ENCODE results near the gene NOA1. TPM values are rescaled to one million over a fixed set of nuclear protein-coding genes. Genes with fewer than 3 reads are reported as not detected.

The NOA1 gene
- total and polyA plus RNA-seq, 10 of the 15 experiments (the other 5 are each of a cell fraction or from before 2014, with no cell fraction given) = 3.2 to 34.0 (median 17.6) TPM

GRCh38 chr4:56940971-56941370 lies 36.4 kb downstream of the NOA1 start:
- ATAC-seq (no peak), DNase-seq (ENCODE audit: low read depth, low spot score) (no peak), FAIRE-seq (no peak)
- no peaks in the 10 kb centered on the region for H3K4me1 ChIP-seq (ENCODE audit: control insufficient read depth, insufficient read depth, low read length)
- H3K9me3 ChIP-seq (replicated peaks; ENCODE audit: control insufficient read depth, insufficient read depth, low read length) = no peaks in the 10 kb centered on the region
- no peak overlapping the region for H3K4me3 ChIP-seq
- BruUV-seq (replicated peaks) = no TSS peak
- ChIA-PET CTCF (interaction anchor here (0.6 to 1.0 kb wide), 2 partner anchors 19 to 22 kb away, joined by 3 to 4 read pairs; no protein-coding TSS in a partner anchor), POLR2A (no interaction called here), SMC1A (ENCODE audit: uncharacterized antibody, unreplicated experiment) (interaction anchor here (1.3 kb wide), 1 partner anchor 37 kb away, joined by 3 read pairs; the partner anchor contains the start of gene NOA1), RAD21 (ENCODE audit: unreplicated experiment) (interaction anchor here (1.1 kb wide), 1 partner anchor 222 kb away, joined by 3 read pairs; no protein-coding TSS in a partner anchor)
- in situ Hi-C loops (cut with MboI) = no loop called here
- TF ChIP-seq CHD2 (IDR thresholded peaks at IDR 0.05; ENCODE audit: borderline replicate concordance, low read depth, low read length) (no peak), HDAC6 (IDR thresholded peaks at IDR 0.05; ENCODE audit: unreplicated experiment) (no peak), HSF1 (IDR thresholded peaks at IDR 0.05; ENCODE audit: low read depth, low read length) (no peak), STAT1 (conservative IDR thresholded peaks at IDR 0.05) (no peak), FOXM1 (IDR thresholded peaks at IDR 0.05; ENCODE audit: low read depth, low read length) (no peak), ZNF24 (IDR thresholded peaks at IDR 0.05) (no peak), TBL1XR1 (IDR thresholded peaks at IDR 0.05; ENCODE audit: low read depth, low read length) (no peak), NFYB (IDR thresholded peaks at IDR 0.05; ENCODE audit: insufficient read depth, low read depth, low read length) (no peak), KDM1A (IDR thresholded peaks at IDR 0.05; ENCODE audit: borderline replicate concordance) (no peak), TAF1 (IDR thresholded peaks at IDR 0.05; ENCODE audit: borderline replicate concordance, low read depth, low read length) (no peak), RAD21 (IDR thresholded peaks at IDR 0.05; ENCODE audit: insufficient read depth, low read depth, low read length) (no peak), CREB1 (IDR thresholded peaks at IDR 0.05; ENCODE audit: low read depth) (no peak), NRF1 (conservative IDR thresholded peaks at IDR 0.05; ENCODE audit: low read depth, low read length) (no peak), IKZF2 (IDR thresholded peaks at IDR 0.05) (no peak), REST (IDR thresholded peaks at IDR 0.05; ENCODE audit: low read depth, low read length) (no peak), RCOR1 (conservative IDR thresholded peaks at IDR 0.05; ENCODE audit: low read depth, low read length) (no peak), CHD1 (IDR thresholded peaks at IDR 0.05; ENCODE audit: low read depth, low read length) (no peak)
- no peaks in the 10 kb centered on the region for H3K79me2 ChIP-seq (ENCODE audit: control insufficient read depth, insufficient read depth, low read length)
- intact Hi-C loops (cut with micrococcal nuclease; ENCODE audit: unreplicated experiment) = no loop called here
- no peaks in the 10 kb centered on the region for H3K27me3 ChIP-seq (replicated peaks in 1 of 2; ENCODE audit: control insufficient read depth in 2 of 2, insufficient read depth in 2 of 2, low read length in 1 of 2)
- H3K9ac ChIP-seq (ENCODE audit: control insufficient read depth, insufficient read depth, low read length) = no peak overlapping the region
- H4K20me1 ChIP-seq (ENCODE audit: control insufficient read depth, insufficient read depth) = no peaks in the 10 kb centered on the region
- no peaks in the 10 kb centered on the region; a peak in 3 of 4 replicates for H3K36me3 ChIP-seq (ENCODE audit: control insufficient read depth in 2 of 2, insufficient read depth in 2 of 2, low read length in 1 of 2)
- no peak overlapping the region for H2AFZ ChIP-seq (ENCODE audit: control insufficient read depth, low read depth, low read length)
- H3K27ac ChIP-seq (ENCODE audit: control insufficient read depth, insufficient read depth) = no peak overlapping the region
- no peak overlapping the region for H3K4me2 ChIP-seq (ENCODE audit: control insufficient read depth, insufficient read depth)
